Mesothelial cell of epicardium (in vitro differentiated cells): Measurements from ENCODE around the gene ZNFX1. TPM values are rescaled to one million over a fixed set of nuclear protein-coding genes. Genes with fewer than 3 reads are reported as not detected.

Experiments
- DNase-seq, 2 experiments: peaks; one replicate each; pipeline ENCODE4 v3.0.0; 2021; ENCODE audit warnings: low spot score in 2 of 2; ENCODE audit not compliant: unreplicated experiment in 2 of 2
- H3K27ac Mint-ChIP-seq: 2 replicates; pipeline ENCODE4 v1.8.0; 2021; ENCODE audit warnings: mixed read lengths
- H3K27me3 Mint-ChIP-seq: 2 replicates; pipeline ENCODE4 v1.8.0; 2021; ENCODE audit warnings: low read depth, mixed read lengths
- H3K36me3 Mint-ChIP-seq: 2 replicates; pipeline ENCODE4 v1.8.0; 2021; ENCODE audit warnings: mixed read lengths
- H3K4me1 Mint-ChIP-seq: 2 replicates; pipeline ENCODE4 v1.8.0; 2021; ENCODE audit warnings: mixed read lengths
- H3K4me3 Mint-ChIP-seq: 2 replicates; pipeline ENCODE4 v1.8.0; 2021; ENCODE audit warnings: mild to moderate bottlenecking, moderate library complexity, mixed read lengths
- H3K9me3 Mint-ChIP-seq: 2 replicates; pipeline ENCODE4 v1.8.0; 2021; ENCODE audit warnings: mixed read lengths
- total RNA-seq: library from RNA; stranded (reverse); gene quantifications from 3 replicates; pipeline ENCODE4 v1.2.1, GENCODE V29; 2021
- TF ChIP-seq, protein P1 (sequence below): fragments of 200-600 bp; sonication (generic); IDR thresholded peaks from one replicate; pipeline ENCODE4 v1.5.0; 2021; ENCODE audit warnings: antibody characterized with exemption; ENCODE audit not compliant: unreplicated experiment

ZNFX1 gene
- total RNA-seq, 1 donor from 2014 or later = 16.8 TPM

DNA sequence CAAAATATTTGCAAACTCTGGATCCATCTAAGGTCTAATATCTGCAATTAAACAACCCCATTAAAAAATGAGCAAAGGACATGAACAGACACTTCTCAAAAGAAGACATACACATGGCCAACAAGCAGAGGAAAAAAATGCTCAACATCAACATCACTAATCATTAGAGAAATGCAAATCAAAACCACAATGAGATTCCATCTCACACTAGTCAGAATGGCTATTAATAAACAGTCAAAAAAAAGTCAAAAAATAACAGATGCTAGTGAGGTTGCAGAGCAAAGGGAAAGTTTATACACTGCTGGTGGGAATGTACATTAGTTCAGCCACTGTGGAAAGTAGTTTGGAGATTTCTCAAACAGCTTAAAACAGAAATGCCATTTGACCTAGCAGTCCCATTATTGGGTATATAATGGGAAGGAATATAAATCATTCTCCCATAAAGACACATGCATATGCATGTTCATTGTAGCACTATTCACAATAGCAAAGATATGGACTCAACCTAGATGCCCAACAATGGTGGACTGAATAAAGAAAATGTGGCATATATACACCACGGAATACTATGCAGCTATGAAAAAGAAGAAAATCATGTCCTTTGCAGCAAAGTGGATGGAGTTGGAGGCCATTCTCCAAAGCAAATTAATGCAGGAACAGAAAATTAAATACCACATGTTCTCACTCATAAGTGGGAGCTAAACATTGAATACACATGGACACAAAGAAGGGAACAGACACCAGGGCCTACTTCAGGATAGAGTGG lies 9.1 kb downstream of the ZNFX1 start:
- no peak overlapping the region for H3K4me3 Mint-ChIP-seq
- H3K27me3 Mint-ChIP-seq = no peaks in the 10 kb centered on the region
- peaks cover 2% of the 10 kb centered on the region for H3K4me1 Mint-ChIP-seq
- H3K27ac Mint-ChIP-seq = no peak overlapping the region
- H3K36me3 Mint-ChIP-seq = peaks cover 51% of the 10 kb centered on the region
- no peak for DNase-seq
- TF ChIP-seq, protein P1, sequence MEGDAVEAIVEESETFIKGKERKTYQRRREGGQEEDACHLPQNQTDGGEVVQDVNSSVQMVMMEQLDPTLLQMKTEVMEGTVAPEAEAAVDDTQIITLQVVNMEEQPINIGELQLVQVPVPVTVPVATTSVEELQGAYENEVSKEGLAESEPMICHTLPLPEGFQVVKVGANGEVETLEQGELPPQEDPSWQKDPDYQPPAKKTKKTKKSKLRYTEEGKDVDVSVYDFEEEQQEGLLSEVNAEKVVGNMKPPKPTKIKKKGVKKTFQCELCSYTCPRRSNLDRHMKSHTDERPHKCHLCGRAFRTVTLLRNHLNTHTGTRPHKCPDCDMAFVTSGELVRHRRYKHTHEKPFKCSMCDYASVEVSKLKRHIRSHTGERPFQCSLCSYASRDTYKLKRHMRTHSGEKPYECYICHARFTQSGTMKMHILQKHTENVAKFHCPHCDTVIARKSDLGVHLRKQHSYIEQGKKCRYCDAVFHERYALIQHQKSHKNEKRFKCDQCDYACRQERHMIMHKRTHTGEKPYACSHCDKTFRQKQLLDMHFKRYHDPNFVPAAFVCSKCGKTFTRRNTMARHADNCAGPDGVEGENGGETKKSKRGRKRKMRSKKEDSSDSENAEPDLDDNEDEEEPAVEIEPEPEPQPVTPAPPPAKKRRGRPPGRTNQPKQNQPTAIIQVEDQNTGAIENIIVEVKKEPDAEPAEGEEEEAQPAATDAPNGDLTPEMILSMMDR = no peak
- H3K9me3 Mint-ChIP-seq = peaks cover 9% of the 10 kb centered on the region

GRCh38 chr20:49267327-49267726 lies 10.5 kb downstream of the ZNFX1 start:
- Mint-ChIP-seq H3K27ac (no peak overlapping the region), H3K9me3 (peaks cover 9% of the 10 kb centered on the region), H3K4me3 (no peak overlapping the region), H3K36me3 (peaks cover 54% of the 10 kb centered on the region), H3K27me3 (no peaks in the 10 kb centered on the region), H3K4me1 (peaks cover 2% of the 10 kb centered on the region)
- no peak for DNase-seq
- TF ChIP-seq, protein P1 = no peak

- Mint-ChIP-seq H3K9me3 (no peaks in the 10 kb centered on the region), H3K36me3 (peaks cover 29% of the 10 kb centered on the region), H3K4me3 (no peak overlapping the region), H3K27ac (no peak overlapping the region), H3K4me1 (peaks cover 1% of the 10 kb centered on the region), H3K27me3 (no peaks in the 10 kb centered on the region)
- no peak for DNase-seq
- TF ChIP-seq, protein P1 = no peak
Observed at GRCh38 chr20:49262444-49262843, 15.4 kb downstream of the ZNFX1 start.

- Mint-ChIP-seq H3K27ac (no peak overlapping the region), H3K9me3 (no peaks in the 10 kb centered on the region), H3K27me3 (no peaks in the 10 kb centered on the region), H3K36me3 (peaks cover 38% of the 10 kb centered on the region), H3K4me1 (no peaks in the 10 kb centered on the region), H3K4me3 (no peak overlapping the region)
- TF ChIP-seq, protein P1 = no peak
- DNase-seq = no peak
Observed at GRCh38 chr20:49261173-49261572, 16.7 kb downstream of the ZNFX1 start.

DNA sequence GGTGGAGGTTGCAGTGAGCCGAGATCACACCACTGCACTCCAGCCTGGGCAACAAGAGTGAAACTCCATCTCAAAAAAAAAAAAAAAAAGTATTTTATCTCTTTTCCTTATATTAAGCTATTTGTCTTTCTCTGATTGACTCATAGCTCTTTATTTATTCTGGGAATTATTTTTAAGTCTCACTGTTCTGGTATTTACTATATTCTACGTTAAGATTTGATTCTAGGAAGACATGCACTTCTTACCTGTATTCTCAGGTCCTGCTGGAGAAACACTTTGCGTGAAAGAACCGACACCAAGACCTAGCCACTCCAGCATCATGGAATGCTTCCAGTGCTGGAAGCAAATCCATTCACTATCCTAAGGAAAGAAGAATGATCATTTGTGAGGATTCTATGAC lies 17.6 kb downstream of the ZNFX1 start:
- H3K36me3 Mint-ChIP-seq = peaks cover 46% of the 10 kb centered on the region
- no peaks in the 10 kb centered on the region for H3K27me3 Mint-ChIP-seq
- no peak overlapping the region for H3K4me3 Mint-ChIP-seq
- H3K4me1 Mint-ChIP-seq = no peaks in the 10 kb centered on the region
- no peaks in the 10 kb centered on the region for H3K9me3 Mint-ChIP-seq
- no peak overlapping the region for H3K27ac Mint-ChIP-seq
- TF ChIP-seq, protein P1 = no peak
- no peak for DNase-seq

GRCh38 chr20:49259799-49260198 lies 18.1 kb downstream of the ZNFX1 start:
- H3K4me3 Mint-ChIP-seq = no peak overlapping the region
- H3K27ac Mint-ChIP-seq = no peak overlapping the region
- peaks cover 43% of the 10 kb centered on the region for H3K36me3 Mint-ChIP-seq
- no peaks in the 10 kb centered on the region for H3K27me3 Mint-ChIP-seq
- no peaks in the 10 kb centered on the region for H3K4me1 Mint-ChIP-seq
- TF ChIP-seq, protein P1 = no peak
- DNase-seq = no peak
- no peaks in the 10 kb centered on the region for H3K9me3 Mint-ChIP-seq
